GM18951 (cell line): ENCODE data around the gene RPTOR.

Experiments used
- POLR2A ChIP-seq: IDR thresholded peaks from 4 replicates; pipeline ENCODE4 v1.6.1; 2011; ENCODE audit warnings: mild to moderate bottlenecking; ENCODE audit not compliant: insufficient read length, insufficient read depth; ENCODE audit errors: extremely low read depth
- in situ Hi-C: fragments of 300-500 bp; cut with MboI; formaldehyde crosslinking; loops from one replicate; pipeline ENCODE4 v1.12.0; 2022; ENCODE audit warnings: low sequenced_read_pairs, mixed read lengths, inconsistent platforms; ENCODE audit not compliant: unreplicated experiment

The RPTOR gene

DNA sequence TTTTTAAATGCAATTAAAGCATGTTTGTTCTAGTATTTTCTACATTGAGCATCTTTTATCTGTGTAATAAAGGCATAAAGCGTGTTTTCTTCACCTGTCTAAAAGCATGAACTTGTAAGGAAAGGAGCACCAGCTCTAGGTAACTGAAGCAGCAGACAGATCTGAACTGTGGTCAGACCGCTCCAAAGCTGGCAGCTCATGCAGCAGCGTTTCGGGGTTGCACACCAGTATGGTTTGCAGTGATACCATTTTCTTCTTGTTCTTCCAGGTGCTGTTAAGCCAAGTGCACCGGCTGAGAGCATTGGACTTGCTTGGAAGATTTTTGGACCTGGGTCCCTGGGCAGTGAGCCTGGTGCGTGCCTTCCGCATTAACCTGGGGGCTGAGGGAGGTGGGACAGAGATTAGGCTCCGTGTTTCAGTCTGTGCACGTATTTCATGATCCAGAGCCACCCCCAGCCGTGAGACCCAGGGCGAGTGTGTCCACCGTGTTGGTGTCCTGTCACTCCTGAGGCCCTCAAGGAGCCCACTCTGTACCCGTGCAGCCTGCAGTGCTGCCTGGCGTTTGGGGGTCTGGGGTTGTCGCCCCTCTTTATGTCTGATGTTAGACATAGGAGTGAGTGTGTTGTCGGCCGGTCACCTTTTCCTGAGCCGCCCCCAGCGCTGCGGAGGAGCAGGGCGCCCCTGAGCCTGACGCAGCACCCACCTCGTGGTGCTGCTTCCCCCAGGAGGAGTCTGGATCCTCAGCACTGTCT, 310.7 kb downstream of the RPTOR start:
- no peak for TF ChIP-seq POLR2A

DNA sequence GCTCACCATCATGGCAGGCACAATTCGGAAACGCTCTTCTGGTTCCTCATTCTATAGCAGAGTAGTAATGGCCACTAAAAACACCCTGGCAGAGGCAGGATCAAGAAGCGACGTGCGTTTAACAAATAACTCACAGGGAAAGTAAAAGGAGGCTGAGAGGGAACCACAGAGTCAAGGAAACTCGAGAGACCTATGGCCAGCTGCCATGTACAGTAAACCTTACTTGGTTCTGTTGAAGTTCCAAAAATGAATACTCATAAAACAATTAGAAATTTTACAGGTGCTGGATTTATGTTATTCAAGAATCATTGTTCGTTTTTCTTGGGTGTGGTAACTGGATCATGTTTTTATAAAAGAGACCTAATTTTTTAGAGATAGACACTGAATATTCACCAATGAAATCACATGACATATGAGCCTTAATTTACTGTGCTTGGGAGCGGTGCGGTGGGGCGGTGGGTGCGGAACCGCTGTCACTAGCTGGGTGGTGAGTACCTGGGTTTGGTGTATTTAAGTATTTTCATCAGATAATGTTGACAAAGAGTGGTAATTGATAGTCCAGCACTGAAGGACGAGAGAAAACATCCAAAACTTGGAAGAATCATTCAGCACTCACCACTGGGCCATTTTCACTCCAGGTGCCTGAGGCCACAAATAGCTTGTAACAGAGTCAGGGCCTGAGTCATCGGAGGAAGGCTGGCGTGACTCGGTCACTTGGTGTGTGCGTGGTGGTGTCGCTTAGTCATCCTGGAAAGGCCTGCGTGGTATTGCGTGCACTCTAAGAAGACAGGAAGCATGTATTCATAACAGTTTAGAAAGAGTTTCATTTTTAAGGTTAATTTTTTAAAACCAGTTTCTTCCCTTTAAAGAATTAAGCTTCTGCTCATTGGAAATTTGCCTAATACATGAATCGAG, 311.6 kb downstream of the RPTOR start:
- in situ Hi-C loops = no loop called here
- no peak for TF ChIP-seq POLR2A

More for the DNA sequence above, 310.7 kb downstream of the RPTOR start:
- in situ Hi-C loops = no loop called here

DNA sequence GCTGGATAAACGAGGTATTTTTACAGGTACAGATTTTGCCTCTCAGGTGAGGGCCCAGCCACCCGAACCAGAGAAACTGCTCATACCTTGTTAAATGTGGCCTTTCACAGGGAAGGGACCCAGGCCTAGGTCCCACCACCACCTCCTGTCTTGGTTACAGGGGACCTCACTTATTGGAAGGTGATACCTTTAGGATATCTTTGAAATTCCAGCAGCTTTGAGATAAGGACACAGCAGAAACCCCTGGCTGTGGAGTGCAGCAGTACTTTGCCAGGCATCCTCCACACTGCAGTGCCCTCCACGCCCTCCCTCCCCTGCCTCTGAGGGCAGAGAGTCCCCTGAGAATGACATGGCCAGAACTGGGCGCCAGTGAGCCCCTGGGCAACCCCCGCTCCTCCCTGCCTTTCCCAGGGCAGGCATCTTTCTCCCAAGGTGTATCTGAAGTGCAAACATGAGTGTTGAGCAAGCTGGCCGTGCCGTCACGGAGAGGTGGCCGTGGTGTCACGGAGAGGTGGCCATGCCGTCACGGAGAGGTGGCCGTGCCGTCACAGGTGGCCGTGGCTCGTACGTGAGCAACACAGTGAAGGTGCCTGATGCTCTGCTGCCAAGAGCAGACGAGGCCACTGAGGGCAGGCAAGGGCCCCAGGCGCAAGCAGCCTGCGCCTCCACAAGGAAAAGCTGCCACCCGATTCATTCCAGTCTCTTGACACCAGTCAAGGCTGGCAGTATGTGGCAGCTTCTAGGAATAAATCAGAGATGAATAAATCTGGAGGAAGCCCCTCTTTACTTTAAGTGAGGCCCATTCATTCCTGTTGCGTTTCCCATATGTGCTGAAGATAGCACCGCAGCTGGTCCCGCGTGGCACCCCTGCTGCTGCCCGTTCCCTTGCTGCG, 312.5 kb downstream of the RPTOR start:
- TF ChIP-seq POLR2A = no peak
- in situ Hi-C loops = no loop called here

DNA sequence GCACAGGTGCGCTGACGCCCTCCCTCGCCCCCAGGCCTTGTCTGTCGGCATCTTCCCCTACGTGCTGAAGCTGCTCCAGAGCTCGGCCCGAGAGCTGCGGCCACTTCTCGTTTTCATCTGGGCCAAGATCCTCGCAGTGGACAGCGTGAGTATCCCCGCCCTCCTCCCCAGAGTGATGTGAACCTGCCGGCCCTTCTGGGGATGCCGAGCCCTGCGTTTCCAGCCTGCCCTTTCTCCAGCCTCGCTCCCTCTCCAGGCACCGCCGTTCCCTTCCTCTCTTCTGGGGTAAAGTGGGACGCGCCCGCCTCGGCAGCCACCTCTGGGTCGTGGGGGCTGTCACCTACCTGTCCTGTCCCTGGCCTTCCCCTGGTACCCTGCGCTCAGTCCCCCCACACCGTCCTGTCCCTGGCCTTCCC, 313.1 kb downstream of the RPTOR start:
- TF ChIP-seq POLR2A = no peak
- in situ Hi-C loops = no loop called here

DNA sequence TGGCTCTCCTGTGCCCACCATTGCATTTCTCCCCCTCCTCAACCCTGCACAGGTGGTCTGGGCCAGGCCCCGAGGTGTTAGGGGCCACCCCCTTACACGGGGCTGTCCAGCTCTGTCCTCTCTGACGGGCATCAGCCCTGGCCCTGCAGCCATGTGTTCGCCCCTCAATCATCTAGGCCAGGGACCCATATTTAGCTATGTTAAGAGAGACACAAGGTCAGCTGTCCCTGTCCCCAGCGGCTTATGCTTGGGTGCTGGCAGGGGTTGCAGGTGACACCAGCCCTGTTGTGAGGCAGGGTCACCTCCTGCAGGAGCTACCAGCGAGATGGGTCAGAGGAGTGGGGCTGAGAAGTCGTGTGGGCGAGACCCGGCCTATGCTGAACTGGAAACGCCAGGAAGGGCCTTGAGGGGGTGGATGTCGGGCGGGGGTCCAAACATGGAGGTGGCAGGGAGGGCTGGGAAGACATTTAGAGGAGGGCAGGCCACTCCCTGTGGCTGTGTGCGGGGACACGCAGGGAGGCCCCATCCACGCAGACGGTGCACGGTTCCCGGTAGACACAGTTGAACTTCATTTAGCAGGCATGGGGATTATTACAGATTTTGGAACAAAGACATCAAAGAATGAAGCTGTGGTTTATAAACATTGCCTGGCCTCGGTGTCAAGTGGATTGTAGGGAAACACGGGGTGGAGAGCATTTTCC, 313.8 kb downstream of the RPTOR start:
- in situ Hi-C loops = no loop called here
- no peak for TF ChIP-seq POLR2A

DNA sequence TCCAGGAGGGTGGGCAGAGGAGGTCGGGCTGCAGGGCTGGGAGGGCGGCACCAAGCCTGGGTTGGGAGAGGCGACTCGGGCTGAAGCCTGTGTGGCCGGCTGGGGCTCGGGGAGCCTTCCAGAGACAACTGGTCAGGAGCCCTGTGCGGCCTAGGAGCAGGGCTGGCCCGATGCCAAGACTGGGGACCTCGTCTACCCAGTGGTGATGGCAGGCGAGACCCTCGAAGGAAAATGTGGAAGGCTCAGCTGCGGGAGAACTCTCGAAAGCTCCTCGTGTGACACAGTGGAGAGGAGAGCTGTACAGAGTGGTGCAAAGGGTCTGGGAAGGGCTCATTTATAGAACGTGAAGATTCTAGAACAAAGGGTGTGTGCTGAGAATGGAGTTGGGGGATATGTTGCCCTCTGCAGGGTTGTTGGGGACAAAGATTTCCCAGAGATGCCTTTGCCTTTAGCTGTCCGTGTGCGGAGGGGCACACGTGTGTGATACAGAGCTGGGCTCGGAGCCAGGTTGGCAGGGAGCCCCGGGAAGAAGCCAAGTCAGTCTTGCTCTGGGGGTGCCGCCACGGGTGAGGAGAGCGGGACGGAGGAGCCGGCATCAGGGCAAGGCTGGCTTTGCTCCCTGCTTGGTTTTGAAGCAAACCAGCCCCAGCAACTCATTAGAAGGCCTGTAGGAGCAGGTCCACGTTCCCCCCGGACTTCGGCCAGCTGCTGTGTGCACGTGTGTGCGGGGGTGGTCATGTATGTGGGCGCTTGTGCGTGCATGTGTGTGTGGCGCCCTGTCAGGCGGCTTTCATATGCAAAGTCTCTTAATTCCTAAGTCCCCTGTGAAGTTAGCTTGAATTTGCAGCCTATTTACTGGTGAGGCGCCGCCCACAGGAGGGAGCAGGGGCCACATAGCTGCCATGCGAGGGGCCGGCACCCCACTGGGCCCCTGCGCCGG, 314.6 kb downstream of the RPTOR start:
- TF ChIP-seq POLR2A = no peak
- in situ Hi-C loops = no loop called here

DNA sequence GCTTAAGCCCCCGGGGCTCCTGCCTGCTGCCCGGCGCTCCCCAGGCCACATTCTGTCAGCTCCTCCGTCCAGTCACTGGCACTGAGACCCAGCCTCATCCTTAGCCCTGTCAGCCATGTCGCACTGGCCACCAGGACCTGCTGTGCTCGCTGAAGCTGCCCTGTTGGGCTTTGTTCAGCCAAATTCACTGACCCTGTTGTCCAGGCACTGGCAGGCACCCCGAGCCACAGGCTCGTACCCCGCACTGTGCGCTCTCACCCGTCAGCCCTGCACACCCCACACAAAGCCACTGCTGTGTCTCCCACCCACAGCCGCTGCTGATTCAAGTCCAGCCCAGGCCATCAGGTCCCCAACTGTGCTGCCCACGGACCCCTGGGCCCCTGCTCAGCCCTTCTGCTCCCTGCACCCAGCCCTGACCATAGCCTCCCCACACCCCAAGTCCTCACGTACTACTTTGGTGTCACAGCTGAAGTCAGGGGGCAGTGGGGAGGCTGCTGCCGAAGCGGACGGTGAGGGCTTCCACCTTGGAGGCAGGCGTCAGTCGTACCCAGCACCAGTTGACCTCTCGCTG, 315.5 kb downstream of the RPTOR start:
- TF ChIP-seq POLR2A = no peak
- in situ Hi-C loops = loop anchor here (10.0 kb wide), 1 partner anchor 425 kb away; no protein-coding TSS in a partner anchor

DNA sequence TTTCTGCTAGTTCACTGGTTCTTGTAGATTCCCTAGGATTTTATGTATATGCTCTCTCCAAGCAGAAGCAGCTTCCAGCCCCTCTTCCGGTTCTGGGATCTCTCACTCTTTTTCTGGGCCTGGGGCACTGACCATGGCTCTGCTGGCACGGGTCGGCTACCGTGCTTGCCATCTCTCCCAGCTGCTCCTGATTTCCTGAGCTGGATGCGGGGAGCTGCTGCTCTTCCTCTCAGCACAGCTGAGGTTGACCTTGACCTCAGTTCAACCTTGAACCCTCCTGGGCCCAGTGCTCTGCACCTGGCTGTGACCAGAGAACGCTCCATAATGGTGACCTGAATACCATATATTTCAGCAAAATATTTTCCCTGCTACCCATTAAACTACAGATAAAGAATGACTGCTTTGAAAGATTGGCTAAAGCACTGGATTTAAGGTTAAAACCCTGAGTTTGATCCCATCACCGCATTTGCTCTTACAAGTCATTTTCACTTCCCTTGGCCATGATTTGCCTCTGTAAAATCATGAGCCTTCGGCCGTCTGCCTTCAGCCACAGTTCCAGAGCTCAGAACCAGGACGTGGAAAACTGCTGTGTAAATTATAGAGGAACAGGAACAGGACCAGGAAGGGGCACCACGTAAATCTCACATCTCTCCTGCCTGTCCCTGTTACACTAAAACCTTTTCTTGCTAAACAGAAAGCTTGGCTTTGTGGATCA, 316.2 kb downstream of the RPTOR start:
- in situ Hi-C loops = loop anchor here (10.0 kb wide), 1 partner anchor 426 kb away; no protein-coding TSS in a partner anchor
- no peak for TF ChIP-seq POLR2A

DNA sequence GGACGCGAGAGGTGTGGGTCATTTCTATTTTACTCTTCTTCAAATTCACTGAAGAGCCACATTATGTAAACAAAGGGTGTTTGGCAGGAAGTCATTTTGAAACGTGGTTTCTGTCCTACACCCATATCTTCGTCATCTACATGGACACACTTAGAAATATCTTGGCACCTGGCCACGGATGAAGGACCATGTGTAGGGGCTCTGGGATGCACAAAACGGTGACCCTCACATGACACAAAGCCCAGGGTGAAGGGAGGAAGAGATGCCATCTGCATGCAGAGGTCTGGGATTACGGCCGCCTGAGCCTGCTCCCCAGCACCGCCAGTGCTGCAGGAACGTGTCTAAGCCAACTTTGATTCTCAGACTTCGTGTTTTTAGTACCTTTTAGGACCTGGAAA, 316.8 kb downstream of the RPTOR start:
- in situ Hi-C loops = loop anchor here (10.0 kb wide), 1 partner anchor 427 kb away; no protein-coding TSS in a partner anchor
- TF ChIP-seq POLR2A = no peak

DNA sequence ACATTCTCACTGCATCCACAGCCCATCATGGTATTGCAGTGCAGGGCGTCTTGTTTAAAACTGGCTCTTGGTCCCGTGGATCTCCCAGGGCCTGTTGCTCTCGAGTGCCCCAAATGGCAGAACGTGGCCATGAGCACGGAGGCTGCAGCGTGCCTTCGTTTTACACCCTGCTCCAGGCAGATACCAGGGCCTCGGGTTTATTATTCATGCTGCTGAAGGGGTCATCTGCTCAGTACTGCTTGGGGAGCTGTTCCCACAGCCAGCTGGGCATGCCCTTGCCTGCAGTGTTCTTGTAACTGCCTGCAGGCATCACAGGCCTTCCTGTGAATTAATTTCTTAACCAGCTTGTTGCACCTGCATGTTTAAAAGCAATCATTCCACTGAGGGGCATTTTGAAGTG, 317.3 kb downstream of the RPTOR start:
- in situ Hi-C loops = loop anchor here (10.0 kb wide), 1 partner anchor 427 kb away; no protein-coding TSS in a partner anchor
- TF ChIP-seq POLR2A = no peak
